CD4-positive, alpha-beta memory T cell (primary cell): ENCODE measurements around the gene ERC1. TPM values are rescaled to one million over a fixed set of nuclear protein-coding genes. Genes with fewer than 3 reads are reported as not detected.
A peak's percentile ranks its signal among the peaks of the same experiment; 100 is the strongest.

ENCODE experiments used
- CTCF ChIA-PET: fragments of 350-600 bp; sonication (Branson Sonifier 250); formaldehyde crosslinking; loops from one replicate; lab custom pipeline; 2021; ENCODE audit warnings: inconsistent platforms; ENCODE audit not compliant: partially characterized antibody; lab: Charles Lee
- POLR2A ChIA-PET: fragments of 350-600 bp; sonication (Branson Sonifier 250); formaldehyde crosslinking; loops from one replicate; lab custom pipeline; 2021; ENCODE audit not compliant: partially characterized antibody; lab: Charles Lee
- DNase-seq, 5 donors: peaks; one replicate each; pipeline versions ENCODE4 v3.0.0 to v3.0.0-alpha.2; 2020 to 2022; ENCODE audit warnings: mixed read lengths in 1 of 5
- H3K27ac ChIP-seq: one replicate; pipeline ENCODE4 v1.7.0; 2013; ENCODE audit warnings: low read depth, low read length
- H3K27me3 ChIP-seq: 2 replicates; pipeline ENCODE4 v1.7.0; 2013; ENCODE audit warnings: mild to moderate bottlenecking, low read length, moderate library complexity; ENCODE audit not compliant: insufficient read depth
- H3K36me3 ChIP-seq: 2 replicates; pipeline ENCODE4 v1.7.0; 2013; ENCODE audit warnings: mild to moderate bottlenecking, low read length, moderate library complexity; ENCODE audit not compliant: insufficient read depth
- H3K4me1 ChIP-seq: 2 replicates; pipeline ENCODE4 v1.7.0; 2013; ENCODE audit warnings: mild to moderate bottlenecking, low read length, moderate library complexity; ENCODE audit not compliant: insufficient read depth
- H3K4me3 ChIP-seq, 2 donors: one replicate each; pipeline ENCODE4 v1.7.0; 2013; ENCODE audit warnings: low read length in 2 of 2, mild to moderate bottlenecking in 1 of 2
- H3K9me3 ChIP-seq, 2 donors: one replicate each; pipeline ENCODE4 v1.7.0; 2013; ENCODE audit warnings: low read length in 2 of 2, control low read depth in 1 of 2; ENCODE audit not compliant: control insufficient read depth in 1 of 2
- H3K27ac Mint-ChIP-seq, 7 donors: one replicate each; pipeline ENCODE4 v1.8.0; 2020 to 2021; ENCODE audit warnings: mixed read lengths in 7 of 7, mild to moderate bottlenecking in 6 of 7, inconsistent platforms in 3 of 7, moderate library complexity in 3 of 7
- H3K27me3 Mint-ChIP-seq, 2 donors: one replicate each; pipeline ENCODE4 v1.8.0; 2020 to 2021; ENCODE audit warnings: mixed read lengths in 2 of 2
- H3K36me3 Mint-ChIP-seq, 2 donors: one replicate each; pipeline ENCODE4 v1.8.0; 2020 to 2021; ENCODE audit warnings: mixed read lengths in 2 of 2, inconsistent platforms in 1 of 2, mild to moderate bottlenecking in 1 of 2
- H3K4me1 Mint-ChIP-seq, 4 donors: one replicate each; pipeline ENCODE4 v1.8.0; 2020 to 2021; ENCODE audit warnings: mixed read lengths in 4 of 4, mild to moderate bottlenecking in 1 of 4
- H3K4me3 Mint-ChIP-seq, 8 donors: one replicate each; pipeline ENCODE4 v1.8.0; 2020 to 2021; ENCODE audit warnings: mixed read lengths in 8 of 8, mild to moderate bottlenecking in 7 of 8, moderate library complexity in 6 of 8, inconsistent platforms in 3 of 8
- H3K9me3 Mint-ChIP-seq, 8 donors: one replicate each; pipeline ENCODE4 v1.8.0; 2020 to 2021; ENCODE audit warnings: mixed read lengths in 8 of 8, mild to moderate bottlenecking in 5 of 8, inconsistent platforms in 3 of 8, moderate library complexity in 1 of 8
- intact Hi-C: fragments of 100-400 bp; cut with micrococcal nuclease; formaldehyde crosslinking; loops from one replicate; pipeline ENCODE4 v1.15.1; 2023
- polyA plus RNA-seq, 2 donors: library from polyadenylated mRNA; unstranded; fragments of 300-500 nt; fragmentation: Illumina TruSeq; gene quantifications; one replicate each; pipeline ENCODE4 v1.2.3, GENCODE V29; 2021
- total RNA-seq, 2 experiments: library from RNA; stranded (reverse); gene quantifications; one replicate each; pipeline ENCODE4 v1.2.3, GENCODE V29; 2021

ERC1 gene
- total and polyA plus RNA-seq, 4 experiments from 2014 or later, result 4.0 to 41.7 (median 28.7) TPM

- peaks cover 7 to 8% of the 10 kb centered on the region in 2 donors for H3K27me3 Mint-ChIP-seq
- H3K27me3 ChIP-seq, result no peaks in the 10 kb centered on the region
- H3K9me3 ChIP-seq, result no peaks in the 10 kb centered on the region
- H3K27ac ChIP-seq, result no peak overlapping the region
- no peak for DNase-seq
- no peaks in the 10 kb centered on the region for H3K36me3 Mint-ChIP-seq
- no peak overlapping the region for H3K4me3 ChIP-seq
- POLR2A ChIA-PET, result no interaction called here
- no peak overlapping the region for H3K4me3 Mint-ChIP-seq
- intact Hi-C loops, result no loop called here
- no peak overlapping the region for H3K27ac Mint-ChIP-seq
- H3K36me3 ChIP-seq, result no peaks in the 10 kb centered on the region
- H3K4me1 ChIP-seq, result no peaks in the 10 kb centered on the region
- H3K4me1 Mint-ChIP-seq, result no peaks in the 10 kb centered on the region
- CTCF ChIA-PET, result no interaction called here
- peaks cover 0 to 17% (median 3%) of the 10 kb centered on the region in 8 donors for H3K9me3 Mint-ChIP-seq
These were observed 526.0 kb downstream of the ERC1 start for GRCh38 chr12:1517007-1517406.

- ChIA-PET POLR2A (no interaction called here), CTCF (no interaction called here)
- no peaks in the 10 kb centered on the region for H3K27me3 ChIP-seq
- peaks cover 0 to 17% (median 3%) of the 10 kb centered on the region in 8 donors for H3K9me3 Mint-ChIP-seq
- no peak overlapping the region for H3K27ac Mint-ChIP-seq
- H3K27ac ChIP-seq, result no peak overlapping the region
- no peaks in the 10 kb centered on the region for H3K36me3 Mint-ChIP-seq
- H3K27me3 Mint-ChIP-seq, result peaks cover 8 to 9% of the 10 kb centered on the region in 2 donors
- H3K4me1 ChIP-seq, result no peaks in the 10 kb centered on the region
- intact Hi-C loops, result no loop called here
- no peaks in the 10 kb centered on the region for H3K9me3 ChIP-seq
- no peak overlapping the region for H3K4me3 ChIP-seq
- H3K4me3 Mint-ChIP-seq, result no peak overlapping the region
- DNase-seq, result no peak
- no peaks in the 10 kb centered on the region for H3K4me1 Mint-ChIP-seq
- no peaks in the 10 kb centered on the region for H3K36me3 ChIP-seq
These were observed 526.9 kb downstream of the ERC1 start for GRCh38 chr12:1517734-1518525.

GRCh38 chr12:1518591-1519516, 527.8 kb downstream of the ERC1 start:
- H3K36me3 Mint-ChIP-seq, result no peaks in the 10 kb centered on the region
- intact Hi-C loops, result no loop called here
- no peaks in the 10 kb centered on the region for H3K36me3 ChIP-seq
- H3K4me3 ChIP-seq, result no peak overlapping the region
- H3K27me3 Mint-ChIP-seq, result peaks cover 11 to 12% of the 10 kb centered on the region in 2 donors
- H3K4me3 Mint-ChIP-seq, result no peak overlapping the region
- ChIA-PET CTCF (interaction anchor here (1.2 kb wide), 1 partner anchor 14 kb away, joined by 3 read pairs; no protein-coding TSS in a partner anchor), POLR2A (no interaction called here)
- no peaks in the 10 kb centered on the region for H3K27me3 ChIP-seq
- peak overlapping the region in 1 of 7 donors; percentile 2 for H3K27ac Mint-ChIP-seq
- no peaks in the 10 kb centered on the region for H3K4me1 ChIP-seq
- peaks cover 0 to 17% (median 3%) of the 10 kb centered on the region in 8 donors for H3K9me3 Mint-ChIP-seq
- H3K27ac ChIP-seq, result no peak overlapping the region
- no peaks in the 10 kb centered on the region for H3K4me1 Mint-ChIP-seq
- no peak for DNase-seq
- H3K9me3 ChIP-seq, result no peaks in the 10 kb centered on the region

GRCh38 chr12:1519642-1520041, 528.6 kb downstream of the ERC1 start:
- no peaks in the 10 kb centered on the region for H3K4me1 ChIP-seq
- CTCF ChIA-PET, result interaction anchor here (1.2 kb wide), 1 partner anchor 13 kb away, joined by 3 read pairs; no protein-coding TSS in a partner anchor

GRCh38 chr12:1523046-1523445, 532.0 kb downstream of the ERC1 start:
- Histone ChIP-seq H3K9me3 (no peaks in the 10 kb centered on the region), H3K27me3 (peaks cover 4% of the 10 kb centered on the region), H3K4me1 (no peaks in the 10 kb centered on the region), H3K36me3 (no peaks in the 10 kb centered on the region), H3K4me3 (no peak overlapping the region), H3K27ac (no peak overlapping the region)
- ChIA-PET CTCF (no interaction called here), POLR2A (no interaction called here)
- DNase-seq, result no peak
- no peaks in the 10 kb centered on the region for H3K4me1 Mint-ChIP-seq
- H3K36me3 Mint-ChIP-seq, result no peaks in the 10 kb centered on the region
- H3K4me3 Mint-ChIP-seq, result no peak overlapping the region
- peaks cover 30 to 35% of the 10 kb centered on the region in 2 donors for H3K27me3 Mint-ChIP-seq
- intact Hi-C loops, result no loop called here
- no peaks in the 10 kb centered on the region for H3K9me3 Mint-ChIP-seq
- H3K27ac Mint-ChIP-seq, result no peak overlapping the region

More at GRCh38 chr12:1519642-1520041, 528.6 kb downstream of the ERC1 start:
- Histone ChIP-seq H3K27ac (no peak overlapping the region), H3K36me3 (no peaks in the 10 kb centered on the region), H3K9me3 (no peaks in the 10 kb centered on the region), H3K4me3 (no peak overlapping the region), H3K27me3 (peaks cover 4% of the 10 kb centered on the region)
- H3K4me1 Mint-ChIP-seq, result no peaks in the 10 kb centered on the region
- no peak for DNase-seq
- H3K27me3 Mint-ChIP-seq, result peaks cover 14 to 15% of the 10 kb centered on the region in 2 donors
- intact Hi-C loops, result no loop called here
- no peaks in the 10 kb centered on the region for H3K36me3 Mint-ChIP-seq
- POLR2A ChIA-PET, result no interaction called here
- H3K4me3 Mint-ChIP-seq, result no peak overlapping the region
- peaks cover 0 to 17% (median 3%) of the 10 kb centered on the region in 8 donors for H3K9me3 Mint-ChIP-seq
- no peak overlapping the region for H3K27ac Mint-ChIP-seq

- CTCF ChIA-PET, result interaction anchor here (1.5 kb wide), 1 partner anchor 405 kb away, joined by 4 read pairs; no protein-coding TSS in a partner anchor
- DNase-seq, result no peak
- POLR2A ChIA-PET, result no interaction called here
- no peaks in the 10 kb centered on the region for H3K36me3 ChIP-seq
- H3K9me3 ChIP-seq, result no peaks in the 10 kb centered on the region
- no peak overlapping the region for H3K27ac ChIP-seq
- intact Hi-C loops, result no loop called here
- H3K27me3 ChIP-seq, result peaks cover 4% of the 10 kb centered on the region
- Mint-ChIP-seq H3K27ac (no peak overlapping the region), H3K36me3 (no peaks in the 10 kb centered on the region), H3K27me3 (peaks cover 34 to 39% of the 10 kb centered on the region in 2 donors), H3K4me3 (no peak overlapping the region), H3K9me3 (no peaks in the 10 kb centered on the region), H3K4me1 (no peaks in the 10 kb centered on the region)
- H3K4me3 ChIP-seq, result no peak overlapping the region
- H3K4me1 ChIP-seq, result no peaks in the 10 kb centered on the region
These were observed 532.6 kb downstream of the ERC1 start for GRCh38 chr12:1523558-1524050.

- H3K4me1 Mint-ChIP-seq, result peaks cover 2 to 5% (median 4%) of the 10 kb centered on the region in 4 donors
- Histone ChIP-seq H3K9me3 (no peaks in the 10 kb centered on the region), H3K4me3 (no peak overlapping the region), H3K27me3 (peaks cover 13% of the 10 kb centered on the region), H3K27ac (no peak overlapping the region), H3K4me1 (no peaks in the 10 kb centered on the region), H3K36me3 (no peaks in the 10 kb centered on the region)
- ChIA-PET POLR2A (no interaction called here), CTCF (no interaction called here)
- intact Hi-C loops, result no loop called here
- H3K36me3 Mint-ChIP-seq, result no peaks in the 10 kb centered on the region
- no peaks in the 10 kb centered on the region for H3K9me3 Mint-ChIP-seq
- no peak for DNase-seq
- H3K27me3 Mint-ChIP-seq, result peaks cover 36 to 44% of the 10 kb centered on the region in 2 donors
- no peak overlapping the region for H3K4me3 Mint-ChIP-seq
- no peak overlapping the region for H3K27ac Mint-ChIP-seq
These were observed 534.8 kb downstream of the ERC1 start for GRCh38 chr12:1525858-1526257.
